ENCODE measurements around the gene HK2. TPM values are rescaled to one million over a fixed set of nuclear protein-coding genes. Genes with fewer than 3 reads are reported as not detected.

HK2 gene
- total RNA-seq, 4 donors from 2014 or later = 9.3 to 24.4 (median 15.1) TPM

GRCh38 chr2:74881626-74882298 lies 47.8 kb downstream of the HK2 start:
- DNase-seq (ENCODE audit: low spot score in 2 of 2) = no peak
- no peaks in the 10 kb centered on the region for H3K27me3 ChIP-seq
- no peak for TF ChIP-seq POLR2A (IDR thresholded peaks at IDR 0.05)
- no peak for TF ChIP-seq POLR2AphosphoS5 (IDR thresholded peaks at IDR 0.05)
- no peak for TF ChIP-seq CTCF (IDR thresholded peaks at IDR 0.05)
- TF ChIP-seq EP300 (IDR thresholded peaks at IDR 0.05) = no peak
- H3K4me3 ChIP-seq = no peak overlapping the region
- WGBS = 92% methylated on average over 19 of the region's 19 CpGs
- H3K27ac ChIP-seq = no peak overlapping the region
- H3K4me1 ChIP-seq = no peaks in the 10 kb centered on the region
- H3K9me3 ChIP-seq = no peaks in the 10 kb centered on the region
- H3K36me3 ChIP-seq = peaks cover 79% of the 10 kb centered on the region

- no peaks in the 10 kb centered on the region for H3K27me3 ChIP-seq
- H3K9me3 ChIP-seq = no peaks in the 10 kb centered on the region
- no peak for DNase-seq (ENCODE audit: low spot score in 2 of 2)
- peaks cover 82% of the 10 kb centered on the region for H3K36me3 ChIP-seq
- no peak overlapping the region for H3K4me3 ChIP-seq
- no peaks in the 10 kb centered on the region for H3K4me1 ChIP-seq
- H3K27ac ChIP-seq = no peak overlapping the region
- no peak for TF ChIP-seq POLR2AphosphoS5 (IDR thresholded peaks at IDR 0.05)
- no peak for TF ChIP-seq CTCF (IDR thresholded peaks at IDR 0.05)
- TF ChIP-seq POLR2A (IDR thresholded peaks at IDR 0.05) = no peak
- no peak for TF ChIP-seq EP300 (IDR thresholded peaks at IDR 0.05)
- WGBS = 90% methylated on average over 4 of the region's 4 CpGs
Measured at GRCh38 chr2:74882299-74882687, 48.4 kb downstream of the HK2 start.

GRCh38 chr2:74883011-74883410 lies 49.1 kb downstream of the HK2 start:
- DNase-seq (ENCODE audit: low spot score in 2 of 2) = no peak

GRCh38 chr2:74884118-74884762 lies 50.3 kb downstream of the HK2 start:
- no peaks in the 10 kb centered on the region for H3K4me1 ChIP-seq
- H3K9me3 ChIP-seq = no peaks in the 10 kb centered on the region
- H3K27ac ChIP-seq = no peak overlapping the region
- DNase-seq (ENCODE audit: low spot score in 2 of 2) = no peak
- no peaks in the 10 kb centered on the region for H3K27me3 ChIP-seq
- 92% methylated on average over 5 of the region's 5 CpGs for WGBS
- H3K4me3 ChIP-seq = no peak overlapping the region
- peaks cover 80% of the 10 kb centered on the region for H3K36me3 ChIP-seq
- TF ChIP-seq POLR2A (IDR thresholded peaks at IDR 0.05) (no peak), POLR2AphosphoS5 (IDR thresholded peaks at IDR 0.05) (no peak), CTCF (IDR thresholded peaks at IDR 0.05) (no peak), EP300 (IDR thresholded peaks at IDR 0.05) (no peak)

More at GRCh38 chr2:74883011-74883410, 49.1 kb downstream of the HK2 start:
- no peaks in the 10 kb centered on the region for H3K27me3 ChIP-seq
- TF ChIP-seq POLR2AphosphoS5 (IDR thresholded peaks at IDR 0.05) (no peak), CTCF (IDR thresholded peaks at IDR 0.05) (no peak), POLR2A (IDR thresholded peaks at IDR 0.05) (no peak), EP300 (IDR thresholded peaks at IDR 0.05) (no peak)
- H3K4me3 ChIP-seq = no peak overlapping the region
- H3K36me3 ChIP-seq = peaks cover 80% of the 10 kb centered on the region
- no peaks in the 10 kb centered on the region for H3K4me1 ChIP-seq
- 90% methylated on average over 6 of the region's 6 CpGs for WGBS
- no peaks in the 10 kb centered on the region for H3K9me3 ChIP-seq
- no peak overlapping the region for H3K27ac ChIP-seq

- Histone ChIP-seq H3K27ac (no peak overlapping the region), H3K27me3 (no peaks in the 10 kb centered on the region), H3K36me3 (peaks cover 83% of the 10 kb centered on the region), H3K4me1 (no peaks in the 10 kb centered on the region), H3K4me3 (no peak overlapping the region), H3K9me3 (no peaks in the 10 kb centered on the region)
- no peak for TF ChIP-seq POLR2AphosphoS5 (IDR thresholded peaks at IDR 0.05)
- no peak for TF ChIP-seq CTCF (IDR thresholded peaks at IDR 0.05)
- TF ChIP-seq EP300 (IDR thresholded peaks at IDR 0.05) = no peak
- TF ChIP-seq POLR2A (IDR thresholded peaks at IDR 0.05) = no peak
- DNase-seq (ENCODE audit: low spot score in 2 of 2) = no peak
- 91% methylated on average over 5 of the region's 5 CpGs for WGBS
Measured at GRCh38 chr2:74884866-74885265, 50.9 kb downstream of the HK2 start.
